Measurements from ENCODE around the gene DGKE. TPM values are rescaled to one million over a fixed set of nuclear protein-coding genes. Genes with fewer than 3 reads are reported as not detected.

Gene DGKE
- total RNA-seq, 1 donor from 2014 or later: 3.6 TPM

DNA sequence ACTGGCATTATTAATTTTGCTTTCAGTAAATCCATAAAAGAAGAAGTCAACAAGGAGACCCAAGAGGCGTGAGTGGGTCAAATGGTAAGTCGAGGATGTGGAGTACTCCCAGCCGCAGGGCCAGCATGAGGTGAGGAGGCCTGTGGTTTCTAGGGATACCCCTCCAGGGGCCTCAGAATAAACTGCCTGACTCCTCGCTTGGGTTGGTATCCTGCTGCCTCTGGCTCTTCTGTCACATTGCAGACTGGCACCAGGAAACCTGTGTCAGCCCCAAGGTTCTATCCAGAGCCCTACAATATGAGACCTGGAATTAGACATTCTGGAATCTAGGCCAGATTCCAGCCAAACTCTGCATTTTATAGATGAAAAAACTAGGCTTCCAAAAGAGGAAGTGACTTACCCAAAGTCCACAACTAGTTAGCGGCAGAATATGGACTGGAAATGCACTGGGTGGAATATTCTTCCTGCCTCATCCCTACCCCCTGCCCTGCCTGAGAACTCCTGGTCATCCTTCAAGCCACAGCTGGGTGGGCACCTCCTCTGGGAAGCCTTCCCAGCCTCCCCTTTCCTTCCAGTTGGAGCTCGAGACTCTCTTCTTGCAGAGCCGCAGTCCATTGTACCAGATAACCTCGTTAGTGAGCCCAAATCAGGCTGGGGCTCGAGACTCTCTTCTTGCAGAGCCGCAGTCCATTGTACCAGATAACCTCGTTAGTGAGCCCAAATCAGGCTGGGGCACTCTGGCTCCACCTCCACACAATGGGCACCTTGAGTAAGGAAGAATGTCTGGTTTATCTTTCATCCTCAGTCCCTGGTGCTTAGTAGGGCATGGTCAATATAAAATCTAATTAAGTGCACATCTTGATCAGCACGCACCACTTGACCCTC is 22.8 kb upstream of the DGKE start:
- intact Hi-C loops (cut with micrococcal nuclease): no loop called here
- DNase-seq: no peak
- ATAC-seq: no peak

DNA sequence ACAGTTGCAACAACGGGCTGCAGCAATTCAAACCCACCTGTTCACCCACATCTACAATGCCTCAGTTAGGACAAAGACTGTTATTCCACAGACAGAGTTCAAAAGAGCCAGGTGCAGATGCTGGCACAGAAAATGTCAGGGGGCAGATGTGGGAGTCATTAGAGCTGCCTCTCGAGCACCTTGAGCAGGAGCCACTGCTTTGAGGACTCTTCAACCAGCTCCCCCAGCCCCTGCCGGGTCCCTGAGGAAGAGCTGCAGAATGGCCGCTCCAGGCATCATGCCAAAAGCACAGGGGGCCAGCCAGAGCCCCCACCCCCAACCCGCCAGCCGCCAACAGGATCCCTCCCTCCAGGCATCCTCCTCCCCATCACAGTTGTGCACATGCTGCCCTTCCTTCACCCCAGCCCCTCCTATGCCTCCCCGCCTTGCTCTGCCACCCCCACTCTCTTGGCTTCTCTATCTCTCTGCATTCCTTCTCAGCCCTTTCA is 21.0 kb upstream of the DGKE start:
- ATAC-seq: no peak
- DNase-seq: no peak
- intact Hi-C loops (cut with micrococcal nuclease): no loop called here

DNA sequence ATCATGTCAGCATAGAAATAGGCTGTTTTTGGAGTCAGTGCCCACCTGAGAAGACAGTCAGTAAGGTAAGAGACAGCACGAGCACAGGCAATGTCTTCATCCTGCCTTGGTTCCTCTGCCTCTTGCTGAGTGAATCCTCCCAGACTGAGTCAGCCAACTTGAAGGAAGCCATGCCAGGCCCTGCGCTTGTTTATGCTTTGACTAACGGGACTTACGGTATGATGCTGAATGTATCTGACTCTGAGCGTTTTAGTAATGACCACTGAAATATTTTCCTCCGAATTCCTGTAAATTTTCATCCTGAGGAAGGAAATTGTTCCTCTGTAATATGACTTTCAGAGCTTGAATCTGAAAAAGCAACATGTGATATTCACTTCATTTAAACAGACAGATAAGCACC is 18.2 kb upstream of the DGKE start:
- intact Hi-C loops (cut with micrococcal nuclease): no loop called here
- ATAC-seq: no peak
- DNase-seq: no peak

DNA sequence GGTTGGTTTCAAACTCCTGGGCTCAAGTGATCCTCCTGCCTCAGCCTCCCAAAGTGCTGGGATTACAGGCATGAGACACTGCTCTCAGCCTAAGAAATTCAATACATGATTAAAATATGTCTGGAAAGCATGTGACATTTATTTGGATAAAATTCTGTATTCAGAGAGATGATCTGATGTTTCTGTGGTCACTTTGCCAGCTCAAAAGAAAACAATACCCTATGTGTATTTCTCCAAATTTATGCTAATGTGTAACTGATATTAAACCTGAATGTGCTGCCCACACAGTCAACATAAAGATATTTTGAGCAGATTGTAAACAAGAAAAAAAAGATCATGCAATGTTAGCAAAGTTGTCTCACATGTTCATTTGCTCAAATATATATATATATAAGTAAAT is 16.9 kb upstream of the DGKE start:
- intact Hi-C loops (cut with micrococcal nuclease): no loop called here
- no peak for ATAC-seq

DNA sequence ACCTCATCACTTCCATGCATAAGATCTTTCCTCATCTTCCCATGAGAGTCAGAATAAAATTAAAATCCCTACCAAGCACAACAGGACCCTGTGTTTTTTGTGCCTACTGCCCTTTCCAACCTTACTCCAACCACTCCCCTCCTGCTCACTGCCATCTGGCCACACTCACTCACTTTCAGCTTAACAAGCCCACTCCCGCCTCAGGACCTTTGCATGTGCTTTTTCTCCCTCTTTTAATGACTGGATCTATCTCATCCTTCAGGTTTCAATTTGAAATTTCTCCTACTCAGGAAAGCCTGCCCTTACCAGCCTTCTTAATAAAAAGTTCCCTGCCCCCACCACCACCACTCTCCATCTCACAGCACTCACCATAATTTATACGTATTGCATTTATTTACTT is 14.9 kb upstream of the DGKE start:
- ATAC-seq (no peak), DNase-seq (no peak)
- intact Hi-C loops (cut with micrococcal nuclease): no loop called here

More for the DNA sequence above, 16.9 kb upstream of the DGKE start:
- no peak for DNase-seq

DNA sequence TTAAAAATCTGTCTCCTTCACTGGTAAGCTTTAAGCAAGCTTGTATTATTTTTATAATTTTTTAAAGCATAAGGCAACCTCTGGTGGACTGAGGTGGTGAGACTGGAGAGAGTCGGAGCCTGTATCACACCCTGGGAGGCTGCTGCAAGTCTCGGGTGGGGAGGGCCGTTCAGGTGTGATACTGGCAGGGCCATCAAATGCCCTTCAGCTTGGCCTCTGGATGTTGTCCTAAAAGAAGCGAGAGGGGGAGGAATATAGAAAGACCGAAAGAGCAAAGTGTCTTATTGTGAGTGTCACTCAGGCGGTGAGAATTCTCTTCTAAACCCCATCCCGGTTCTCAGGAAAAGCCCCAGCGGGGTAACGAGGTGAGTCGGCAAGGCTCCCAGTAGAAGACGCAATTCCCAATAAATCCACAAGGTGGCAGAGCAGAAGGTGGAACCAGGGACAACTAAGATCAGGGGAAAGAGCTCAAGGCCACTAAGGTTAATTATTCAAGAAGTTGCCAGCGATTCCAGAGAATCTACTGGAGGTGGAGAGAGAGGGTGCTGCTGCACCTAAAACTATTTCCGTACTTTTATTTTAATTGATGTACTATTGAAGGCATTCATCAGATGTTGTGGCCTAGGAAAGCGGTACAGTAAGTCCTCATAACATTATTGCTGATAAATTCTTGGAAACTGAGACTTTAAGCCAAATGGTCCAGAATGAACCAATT is 14.4 kb upstream of the DGKE start:
- ATAC-seq (peak; percentile 82), DNase-seq (no peak)
- intact Hi-C loops (cut with micrococcal nuclease): no loop called here

DNA sequence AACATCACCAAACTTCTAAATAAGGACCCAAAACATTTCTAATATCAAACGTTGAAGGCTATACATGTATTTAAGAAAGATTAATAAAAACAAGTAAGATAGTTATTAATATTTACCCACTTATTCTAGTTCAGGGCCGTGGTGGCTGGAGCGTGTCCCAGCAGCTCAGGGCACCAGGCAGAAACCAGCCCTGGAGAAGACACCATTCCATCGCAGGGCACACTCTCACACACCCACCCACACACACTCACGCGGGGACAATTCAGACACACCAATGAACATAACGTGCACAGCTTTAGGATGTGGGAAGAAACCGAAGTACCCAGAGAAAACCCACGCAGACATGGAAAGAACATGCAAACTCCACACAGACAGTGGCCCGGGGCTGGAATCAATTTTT is 13.7 kb upstream of the DGKE start:
- intact Hi-C loops (cut with micrococcal nuclease): no loop called here
- no peak for ATAC-seq
- no peak for DNase-seq

DNA sequence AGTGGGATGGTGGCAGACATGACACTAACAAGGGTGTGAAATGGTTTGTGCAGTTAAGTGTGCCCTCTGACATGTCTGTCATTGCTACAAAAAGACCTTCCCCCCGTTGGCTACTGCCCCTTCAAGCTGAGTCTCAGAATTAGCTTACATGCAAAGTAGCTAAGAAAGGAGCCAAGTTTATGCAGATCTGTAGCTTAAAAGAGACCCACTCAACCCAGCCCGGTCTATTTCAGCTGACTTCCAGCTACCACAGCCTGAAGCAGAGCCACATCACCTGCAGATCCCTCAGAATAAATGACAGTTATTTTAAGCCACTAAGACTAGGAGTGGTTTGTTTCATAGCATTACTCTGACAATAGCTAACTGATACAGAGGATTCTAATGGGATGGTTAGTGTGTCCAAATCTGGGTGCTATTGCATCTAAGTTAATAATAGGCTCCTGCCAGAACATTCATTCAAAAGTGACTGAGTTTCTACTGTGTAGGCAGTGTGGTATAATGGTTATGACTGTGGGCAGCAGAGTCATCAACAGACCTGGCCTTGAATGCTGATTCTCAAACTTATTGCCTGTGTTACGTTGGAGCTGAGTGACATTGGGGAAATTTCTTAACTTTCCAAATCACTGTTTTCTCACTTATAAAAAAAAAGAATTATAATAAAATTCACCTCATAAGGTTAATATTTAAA is 12.0 kb upstream of the DGKE start:
- ATAC-seq: no peak
- intact Hi-C loops (cut with micrococcal nuclease): loop anchor here (2.0 kb wide), 1 partner anchor 119 kb away; no protein-coding TSS in a partner anchor

DNA sequence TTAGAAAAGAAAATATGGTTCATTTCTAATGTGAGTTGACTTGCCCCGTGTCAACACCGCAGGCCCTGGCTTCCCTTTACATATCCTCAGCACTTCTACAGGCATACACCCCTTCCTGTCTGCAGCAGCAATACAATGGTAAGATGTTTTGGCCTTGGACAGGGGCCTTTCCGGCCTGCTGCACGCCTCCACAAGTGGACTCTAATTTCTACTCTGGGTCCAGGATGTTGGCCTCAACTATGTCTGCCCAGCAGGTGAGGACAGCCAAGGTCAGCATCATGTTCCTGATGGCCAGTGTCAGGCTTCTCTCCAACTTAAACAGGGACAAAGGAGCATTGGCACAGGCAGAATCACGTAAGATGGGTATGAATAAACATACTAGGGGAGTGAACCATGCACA is 11.2 kb upstream of the DGKE start:
- ATAC-seq (peak; percentile 72), DNase-seq (no peak)
- intact Hi-C loops (cut with micrococcal nuclease): loop anchor here (2.0 kb wide), 1 partner anchor 118 kb away; no protein-coding TSS in a partner anchor

More for the DNA sequence above, 12.0 kb upstream of the DGKE start:
- no peak for DNase-seq

DNA sequence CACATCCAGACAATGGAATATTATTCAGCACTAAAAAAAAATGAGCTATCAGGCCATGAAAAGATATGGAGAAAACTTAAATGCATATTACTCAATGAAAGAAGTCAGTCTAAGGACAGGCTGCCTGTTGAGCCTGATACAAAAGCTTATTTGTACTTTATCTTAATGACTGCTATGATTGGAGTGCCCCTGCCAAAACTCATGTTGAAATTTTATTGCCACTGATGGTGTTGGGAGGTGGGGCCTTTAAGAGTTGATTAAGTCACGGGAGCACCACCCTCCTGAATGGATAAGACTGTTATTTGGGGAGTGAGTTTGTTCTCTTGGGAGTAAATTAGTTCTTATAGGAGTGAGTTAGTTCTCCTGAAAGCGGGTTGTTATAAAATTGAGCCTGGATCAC is 10.1 kb upstream of the DGKE start:
- intact Hi-C loops (cut with micrococcal nuclease): loop anchor here (2.0 kb wide), 1 partner anchor 117 kb away; no protein-coding TSS in a partner anchor
- DNase-seq (no peak), ATAC-seq (no peak)

DNA sequence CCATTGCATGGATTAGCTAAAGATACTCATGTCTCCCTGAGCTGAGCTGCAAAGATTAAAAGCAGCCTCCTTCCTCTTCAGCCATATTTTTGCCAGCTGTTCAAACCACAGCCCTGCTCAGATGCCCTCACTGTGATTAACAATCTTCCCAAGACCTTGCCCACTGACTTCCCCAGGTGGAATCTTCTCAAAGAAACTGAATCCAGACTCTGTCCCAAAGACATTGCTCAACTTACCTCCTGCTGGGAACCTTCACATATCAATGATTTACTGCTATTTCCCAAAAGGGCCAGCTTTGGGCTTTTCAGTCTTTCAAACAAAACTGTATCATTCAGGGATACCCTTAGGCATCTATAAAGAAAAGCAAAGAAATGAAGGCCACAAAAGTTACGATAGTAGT is 9.4 kb upstream of the DGKE start:
- ATAC-seq: no peak
- intact Hi-C loops (cut with micrococcal nuclease): no loop called here
- no peak for DNase-seq

DNA sequence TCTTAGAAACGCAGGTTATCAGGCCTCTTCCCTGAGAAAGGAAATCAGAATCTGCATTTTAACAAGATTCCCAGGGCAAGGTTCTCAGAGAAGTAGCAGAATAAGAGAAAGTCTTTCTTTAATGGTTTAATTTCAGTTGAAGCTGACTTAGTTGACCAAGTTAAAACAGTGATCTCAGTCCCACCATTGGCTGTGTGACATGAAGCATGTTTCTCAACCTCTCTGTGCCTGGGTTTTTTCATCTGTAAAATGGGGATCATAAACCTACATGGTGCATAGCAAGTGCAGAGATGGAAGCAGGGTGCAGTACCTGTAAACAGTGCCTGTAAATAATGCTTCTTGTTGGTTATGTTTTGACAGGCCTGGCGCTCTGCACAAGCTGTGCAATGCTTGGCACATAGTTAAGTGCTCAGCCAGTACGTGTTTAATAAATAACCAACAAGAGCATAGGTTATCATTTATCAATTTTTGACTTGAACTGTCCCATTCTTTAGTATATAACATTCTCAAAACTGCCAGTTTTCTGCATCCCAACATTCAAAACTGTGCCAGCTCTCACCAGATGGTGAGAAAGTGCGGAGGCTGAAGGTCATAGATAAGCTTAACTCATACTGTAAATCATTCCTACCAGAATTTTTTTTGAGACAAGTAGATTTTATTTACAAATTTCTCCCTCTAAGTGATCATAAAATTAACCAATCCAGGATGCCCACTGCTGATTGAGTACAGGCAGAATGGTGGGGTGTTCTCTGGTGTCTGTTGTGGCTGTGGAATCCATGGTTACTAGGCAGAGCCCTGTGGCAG is 7.1 kb upstream of the DGKE start:
- DNase-seq: no peak
- intact Hi-C loops (cut with micrococcal nuclease): no loop called here
- ATAC-seq: no peak

DNA sequence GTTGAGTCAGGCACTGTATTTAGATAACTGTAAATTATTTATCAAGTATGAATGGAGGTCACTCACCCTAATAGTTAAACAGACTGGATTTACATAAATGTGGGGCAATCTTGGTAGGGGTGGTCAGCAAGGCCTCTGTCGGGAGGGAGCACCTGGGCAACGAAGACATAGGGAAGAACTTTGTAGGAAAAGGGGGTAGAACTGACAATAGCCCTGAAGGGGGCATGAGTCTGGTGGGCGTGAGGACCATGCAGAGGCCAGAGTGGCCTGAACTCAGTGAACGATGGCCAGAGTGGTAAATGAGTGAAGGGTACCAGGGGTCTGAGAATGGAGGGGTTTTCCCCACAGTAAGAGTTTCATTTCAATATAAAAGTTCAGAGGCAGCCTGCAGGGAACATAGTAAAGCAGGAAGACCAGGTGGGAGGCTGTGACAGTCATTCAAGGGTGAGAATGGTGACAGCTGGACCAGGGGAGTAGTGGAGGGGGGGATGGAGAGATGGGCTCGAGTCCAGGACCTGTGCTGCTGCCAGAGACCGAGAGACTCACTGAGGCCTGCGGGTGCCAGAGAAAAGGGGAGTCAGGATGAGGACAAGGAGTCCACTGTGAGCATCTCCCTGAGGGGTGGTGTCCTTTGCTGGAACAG is 3.1 kb upstream of the DGKE start:
- intact Hi-C loops (cut with micrococcal nuclease): no loop called here
- ATAC-seq: no peak

DNA sequence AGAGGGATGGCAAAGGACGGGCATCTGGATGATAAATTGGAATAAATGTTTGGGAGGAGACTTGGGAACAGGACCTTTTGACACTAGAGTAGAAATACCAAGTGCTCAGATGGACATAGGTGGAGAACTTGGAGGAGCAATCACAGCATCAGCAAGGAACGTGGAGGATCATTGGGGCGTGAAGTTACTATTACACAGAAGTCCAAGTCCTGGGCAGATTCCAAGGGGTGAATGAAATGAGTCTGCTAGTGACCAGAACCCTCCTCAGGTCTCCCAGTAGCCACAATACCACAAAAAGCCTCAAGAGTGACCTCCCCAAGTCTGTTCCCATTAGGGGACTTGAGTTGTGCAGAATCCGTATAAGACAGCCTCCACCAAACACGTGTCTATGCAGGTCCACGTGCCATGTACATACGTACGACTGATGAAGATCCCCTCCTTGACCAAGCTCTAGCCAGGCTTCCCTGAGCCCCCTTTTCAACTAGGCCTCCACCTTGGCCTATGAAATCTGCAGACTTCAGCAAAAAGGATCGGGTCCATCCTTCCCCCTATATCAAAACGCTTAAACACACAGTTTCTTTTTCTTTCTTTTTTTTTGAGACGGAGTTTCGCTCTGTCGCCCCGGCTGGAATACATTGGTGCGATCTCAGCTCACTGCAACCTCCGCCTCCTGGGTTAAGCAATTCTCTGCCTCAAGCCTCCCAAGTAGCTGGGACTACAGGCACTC is 2.4 kb upstream of the DGKE start:
- intact Hi-C loops (cut with micrococcal nuclease): no loop called here
- ATAC-seq: no peak
- no peak for DNase-seq

More for the DNA sequence above, 3.1 kb upstream of the DGKE start:
- DNase-seq: no peak

DNA sequence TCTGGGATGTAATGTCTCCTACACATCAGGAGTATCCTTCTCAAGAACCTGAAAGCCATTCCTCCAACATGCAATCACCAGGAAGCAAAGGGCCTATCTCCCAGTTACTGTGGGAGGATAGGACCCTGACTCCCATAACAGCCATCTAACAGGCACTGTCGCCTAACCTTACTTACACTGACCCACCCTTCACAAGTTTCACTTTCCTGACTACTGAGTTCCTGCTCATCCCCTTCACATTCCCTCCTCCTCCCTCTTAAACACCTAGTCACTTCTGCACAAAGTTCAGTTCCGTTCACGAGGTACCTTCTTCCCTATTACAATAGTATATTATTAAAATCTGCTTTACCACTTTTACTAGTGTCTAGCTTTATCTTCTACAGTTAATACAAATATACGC is 1.5 kb upstream of the DGKE start:
- intact Hi-C loops (cut with micrococcal nuclease): no loop called here
- ATAC-seq (no peak), DNase-seq (no peak)

DNA sequence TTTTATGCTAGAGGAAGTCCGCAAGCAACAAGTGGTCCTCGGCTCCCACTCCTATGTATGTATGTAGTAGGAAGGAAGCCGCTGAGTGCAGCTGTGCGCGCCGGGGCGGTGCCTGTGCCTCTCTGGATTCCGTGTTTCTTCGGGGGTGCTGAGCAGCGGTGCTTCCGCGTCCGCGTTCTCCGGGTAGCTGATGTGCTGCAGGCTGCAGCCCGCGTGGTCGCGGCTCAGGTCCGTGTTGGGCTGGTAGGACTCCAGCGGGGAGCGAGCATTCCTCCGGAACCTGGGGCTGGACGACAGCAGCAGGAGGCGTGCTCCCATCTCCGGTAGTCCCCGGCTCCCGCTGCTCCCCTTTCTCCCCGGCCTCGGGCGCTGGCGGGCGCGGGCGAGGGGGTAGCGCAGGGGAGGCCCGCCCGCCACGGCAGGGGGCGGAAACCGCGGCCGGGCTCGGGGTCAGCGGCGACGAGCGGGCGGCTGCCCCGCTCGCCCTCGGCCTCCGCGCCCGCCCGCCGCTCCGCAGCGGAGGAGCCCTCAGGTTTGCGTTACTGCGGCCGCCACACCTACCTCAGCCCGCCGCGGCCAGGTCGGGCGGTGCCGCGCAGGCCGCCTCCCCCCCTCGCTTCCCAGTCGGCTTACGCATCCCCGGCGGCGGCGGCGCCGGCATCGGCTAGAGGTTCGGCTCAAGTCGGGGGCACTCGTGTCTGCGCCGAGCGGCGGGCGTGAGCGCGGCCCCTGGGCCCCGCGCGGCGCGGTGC is 718 bp upstream of the DGKE start:
- DNase-seq (peak; percentile 74), ATAC-seq (peak; percentile 43)
- intact Hi-C loops (cut with micrococcal nuclease): no loop called here

Data from left ventricle myocardium superior (tissue), 1 donor.